HL-60 (cell line): ENCODE measurements around the gene CALML6.

Experiments used
- DNase-seq, 2 experiments: peaks; one replicate each; pipeline ENCODE4 v3.0.0-alpha.2; 2010 to 2020; ENCODE audit warnings: low read depth in 1 of 2, low spot score in 1 of 2
- H3K27ac ChIP-seq: fragments of 250-450 bp; sonication (Bioruptor Pico); replicated peaks from 2 replicates; pipeline ENCODE4 v1.5.1; 2020; ENCODE audit warnings: mild to moderate bottlenecking, moderate library complexity
- H3K27me3 ChIP-seq: fragments of 250-450 bp; sonication (Bioruptor Pico); 2 replicates; pipeline ENCODE4 v1.5.1; 2021; ENCODE audit warnings: mild to moderate bottlenecking, moderate library complexity; ENCODE audit not compliant: insufficient read depth, poor library complexity, severe bottlenecking
- H3K4me3 ChIP-seq: replicated peaks from 2 replicates; pipeline ENCODE4 v1.5.1; 2011; ENCODE audit warnings: mild to moderate bottlenecking, control low read depth, low read length; ENCODE audit not compliant: insufficient read depth
- CTCF ChIP-seq: IDR thresholded peaks from one replicate; pipeline ENCODE4 v1.5.1; 2011; ENCODE audit warnings: low read length, control low read depth, inconsistent platforms; ENCODE audit not compliant: insufficient read depth
- GABPA ChIP-seq: IDR thresholded peaks from 2 replicates; pipeline ENCODE4 v1.6.1; 2012; ENCODE audit warnings: low read depth
- POLR2AphosphoS5 ChIP-seq: IDR thresholded peaks from 2 replicates; pipeline ENCODE4 v1.6.1; 2012; ENCODE audit warnings: low read depth
- REST ChIP-seq: IDR thresholded peaks from 2 replicates; pipeline ENCODE4 v1.6.1; 2012; ENCODE audit warnings: low read depth; ENCODE audit not compliant: insufficient replicate concordance
- SPI1 ChIP-seq: IDR thresholded peaks from 2 replicates; pipeline ENCODE4 v1.6.1; 2012; ENCODE audit warnings: low read depth, mild to moderate bottlenecking, borderline replicate concordance

The CALML6 gene

GRCh38 chr1:1959459-1959839 is 44.4 kb downstream of the CALML6 start:
- Histone ChIP-seq H3K4me3 (no peak overlapping the region), H3K27ac (no peak overlapping the region), H3K27me3 (peaks cover 4% of the 10 kb centered on the region)
- no peak for TF ChIP-seq SPI1
- TF ChIP-seq REST, result no peak
- no peak for TF ChIP-seq CTCF
- no peak for DNase-seq

- peak in 1 of 2 experiments; percentile 79 for DNase-seq
- no peak for TF ChIP-seq POLR2AphosphoS5
- TF ChIP-seq CTCF, result peak; percentile 82
- H3K4me3 ChIP-seq, result no peak overlapping the region
- H3K27me3 ChIP-seq, result peaks cover 4% of the 10 kb centered on the region
- no peak overlapping the region for H3K27ac ChIP-seq
Observed at GRCh38 chr1:1959840-1960479, 44.9 kb downstream of the CALML6 start.

- Histone ChIP-seq H3K27ac (no peak overlapping the region), H3K4me3 (no peak overlapping the region), H3K27me3 (peaks cover 5% of the 10 kb centered on the region)
- TF ChIP-seq POLR2AphosphoS5, result no peak
- no peak for TF ChIP-seq GABPA
- TF ChIP-seq SPI1, result no peak
- no peak for TF ChIP-seq REST
- no peak for TF ChIP-seq CTCF
- no peak for DNase-seq
Observed at GRCh38 chr1:1960480-1961196, 45.6 kb downstream of the CALML6 start.
